GM20000 (cell line): Measurements from ENCODE around the gene MLLT10.
"Not testable (repeated sequence)": the region's sequence is repeated elsewhere in the genome, so short reads cannot be mapped to it uniquely, and the experiment has no call there.

Source experiments
- DNase-seq: peaks from one replicate; pipeline ENCODE4 v3.0.0; 2012; ENCODE audit warnings: low spot score
- TF ChIP-seq, protein P1 (sequence below): IDR thresholded peaks from 2 replicates; pipeline ENCODE4 v1.5.1; 2012; ENCODE audit warnings: mild to moderate bottlenecking, control low read depth; ENCODE audit errors: extremely low read depth, missing control alignments

Gene MLLT10

DNA sequence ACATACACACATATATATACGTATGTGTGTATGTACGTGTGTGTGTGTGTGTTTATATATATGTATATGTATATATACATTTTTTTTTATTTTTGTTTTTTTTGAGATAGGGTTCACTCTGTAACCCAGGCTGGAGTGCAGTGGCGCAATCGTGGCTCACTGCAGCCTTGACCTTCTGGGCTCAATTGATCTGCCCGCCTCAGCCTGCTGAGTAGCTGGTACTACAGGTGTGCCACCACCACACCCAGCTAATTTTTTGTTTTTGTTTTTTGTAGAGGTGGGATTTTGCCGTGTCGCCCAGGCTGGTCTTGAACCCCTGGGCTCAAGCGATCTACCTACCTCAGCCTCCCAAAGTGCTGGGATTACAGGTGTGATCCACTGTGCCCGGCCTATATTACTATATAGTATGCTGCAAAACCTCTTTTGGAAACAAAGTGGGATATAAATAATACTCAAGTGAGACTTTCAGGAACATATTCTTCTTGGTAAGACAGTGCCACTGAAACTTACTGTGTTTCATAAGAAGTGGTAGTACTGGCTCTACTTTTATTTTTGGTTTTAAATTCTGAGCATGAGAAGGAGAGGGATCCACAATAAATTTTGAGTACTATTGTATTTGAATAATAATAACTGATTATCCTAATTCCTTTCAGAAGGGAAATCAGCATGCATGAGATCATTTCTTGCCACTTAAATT, 51.0 kb downstream of the MLLT10 start:
- no peak for DNase-seq
- TF ChIP-seq, protein P1, sequence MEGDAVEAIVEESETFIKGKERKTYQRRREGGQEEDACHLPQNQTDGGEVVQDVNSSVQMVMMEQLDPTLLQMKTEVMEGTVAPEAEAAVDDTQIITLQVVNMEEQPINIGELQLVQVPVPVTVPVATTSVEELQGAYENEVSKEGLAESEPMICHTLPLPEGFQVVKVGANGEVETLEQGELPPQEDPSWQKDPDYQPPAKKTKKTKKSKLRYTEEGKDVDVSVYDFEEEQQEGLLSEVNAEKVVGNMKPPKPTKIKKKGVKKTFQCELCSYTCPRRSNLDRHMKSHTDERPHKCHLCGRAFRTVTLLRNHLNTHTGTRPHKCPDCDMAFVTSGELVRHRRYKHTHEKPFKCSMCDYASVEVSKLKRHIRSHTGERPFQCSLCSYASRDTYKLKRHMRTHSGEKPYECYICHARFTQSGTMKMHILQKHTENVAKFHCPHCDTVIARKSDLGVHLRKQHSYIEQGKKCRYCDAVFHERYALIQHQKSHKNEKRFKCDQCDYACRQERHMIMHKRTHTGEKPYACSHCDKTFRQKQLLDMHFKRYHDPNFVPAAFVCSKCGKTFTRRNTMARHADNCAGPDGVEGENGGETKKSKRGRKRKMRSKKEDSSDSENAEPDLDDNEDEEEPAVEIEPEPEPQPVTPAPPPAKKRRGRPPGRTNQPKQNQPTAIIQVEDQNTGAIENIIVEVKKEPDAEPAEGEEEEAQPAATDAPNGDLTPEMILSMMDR = no peak

DNA sequence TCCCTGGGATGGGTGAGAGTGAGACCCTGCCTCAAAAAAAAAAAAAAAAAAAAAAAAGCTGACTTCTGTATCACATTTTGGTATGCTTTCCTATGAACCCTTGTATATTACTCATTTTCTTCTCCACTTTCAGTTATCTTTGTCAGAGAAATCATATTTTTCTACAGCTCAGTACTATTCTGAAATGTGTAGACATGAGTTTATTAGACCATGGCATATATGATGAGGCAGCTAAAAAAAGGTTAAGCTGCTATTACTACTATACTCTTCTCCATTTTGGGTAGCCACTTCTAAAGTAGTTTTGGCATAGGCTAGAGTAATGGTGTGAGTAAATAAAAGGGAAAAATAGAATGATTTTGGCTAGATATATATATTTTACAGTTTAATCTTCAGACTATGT, 53.4 kb downstream of the MLLT10 start:
- TF ChIP-seq, protein P1 = no peak
- no peak for DNase-seq

DNA sequence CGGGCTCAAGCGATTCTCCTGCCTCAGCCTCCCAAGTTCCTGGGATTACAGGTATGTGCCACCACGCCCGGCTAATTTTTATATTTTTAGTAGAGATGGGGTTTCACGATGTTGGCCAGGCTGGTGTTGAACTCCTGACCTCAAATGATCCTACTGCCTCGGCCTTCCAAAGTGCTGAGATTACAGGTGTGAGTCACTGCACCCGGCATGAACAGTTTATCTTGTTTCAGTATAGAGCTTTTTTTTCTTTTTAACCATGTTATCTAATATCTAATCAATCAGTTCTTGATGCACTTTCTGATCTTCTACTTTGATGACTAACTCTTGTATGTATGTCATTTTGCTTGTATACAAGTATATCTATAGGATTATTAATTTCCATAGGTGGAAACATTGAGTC, 54.1 kb downstream of the MLLT10 start:
- not testable (repeated sequence) for DNase-seq

DNA sequence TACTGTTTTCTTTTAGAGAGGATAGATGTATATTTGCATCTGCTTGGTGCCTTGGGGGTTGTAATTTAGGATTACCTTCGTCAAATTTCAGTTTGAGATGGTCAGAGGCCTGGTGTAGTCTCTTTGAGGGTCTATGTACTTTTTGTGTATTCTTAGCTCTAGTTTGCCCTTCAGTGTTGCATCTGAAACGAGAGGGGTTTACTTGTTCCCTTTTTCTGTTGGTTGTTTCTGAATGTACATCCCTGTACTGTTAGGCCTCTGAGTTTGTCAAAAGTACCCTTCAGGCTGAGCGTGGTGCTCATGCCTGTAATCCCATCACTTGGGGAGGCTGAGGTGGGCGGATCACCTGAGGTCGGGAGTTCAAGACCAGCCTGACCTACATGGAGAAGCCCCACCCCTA, 60.0 kb downstream of the MLLT10 start:
- TF ChIP-seq, protein P1 = no peak
- no peak for DNase-seq

DNA sequence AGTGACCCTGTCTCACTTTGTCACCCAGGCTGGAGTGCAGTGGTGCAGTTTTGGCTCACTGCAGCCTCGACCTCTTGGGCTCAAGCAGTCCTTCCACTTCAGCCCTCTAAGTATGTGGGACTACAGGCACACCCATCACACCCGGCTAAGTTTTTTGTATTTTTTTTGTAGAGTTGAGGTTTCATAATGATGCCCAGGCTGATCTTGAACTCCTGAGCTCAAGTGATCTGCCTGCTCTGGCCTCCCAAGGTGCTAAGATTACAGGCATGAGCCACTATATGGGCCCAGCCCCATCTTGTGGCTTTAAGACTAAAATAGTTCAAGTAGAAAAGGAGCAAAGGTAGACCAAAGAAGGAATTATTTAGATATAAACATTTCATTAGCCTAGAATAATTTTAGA, 65.5 kb downstream of the MLLT10 start:
- TF ChIP-seq, protein P1 = no peak
- DNase-seq = no peak

DNA sequence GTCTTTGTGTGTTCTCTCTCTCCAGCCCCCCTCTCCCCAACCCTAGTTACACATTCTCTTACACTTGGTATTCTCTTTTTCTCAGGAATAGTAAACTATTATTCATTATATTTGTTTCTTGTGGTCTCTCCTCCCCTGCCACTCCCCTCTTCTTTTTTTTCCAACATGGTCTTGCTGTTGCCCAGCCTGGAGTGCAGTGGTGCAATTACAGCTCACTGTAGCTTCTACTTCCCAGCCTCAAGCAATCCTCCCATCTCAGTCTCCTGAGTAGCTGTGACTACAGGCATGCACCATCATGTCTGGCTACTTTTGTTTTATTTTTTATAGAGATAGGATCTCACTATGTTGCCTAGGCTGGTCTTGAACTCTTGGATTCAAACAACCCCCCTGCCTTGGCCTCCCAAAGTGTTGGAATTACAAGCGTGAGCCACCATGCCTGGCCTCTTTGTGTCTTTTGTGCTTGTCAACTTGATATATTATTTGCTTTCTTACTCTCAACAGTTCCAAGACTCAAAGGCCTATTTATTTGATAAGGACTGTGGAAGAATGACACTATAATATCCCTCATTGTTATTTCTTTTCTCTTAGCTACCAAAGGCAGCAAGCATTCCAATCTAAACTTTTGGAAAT, 66.9 kb downstream of the MLLT10 start:
- DNase-seq = no peak
- TF ChIP-seq, protein P1 = no peak

DNA sequence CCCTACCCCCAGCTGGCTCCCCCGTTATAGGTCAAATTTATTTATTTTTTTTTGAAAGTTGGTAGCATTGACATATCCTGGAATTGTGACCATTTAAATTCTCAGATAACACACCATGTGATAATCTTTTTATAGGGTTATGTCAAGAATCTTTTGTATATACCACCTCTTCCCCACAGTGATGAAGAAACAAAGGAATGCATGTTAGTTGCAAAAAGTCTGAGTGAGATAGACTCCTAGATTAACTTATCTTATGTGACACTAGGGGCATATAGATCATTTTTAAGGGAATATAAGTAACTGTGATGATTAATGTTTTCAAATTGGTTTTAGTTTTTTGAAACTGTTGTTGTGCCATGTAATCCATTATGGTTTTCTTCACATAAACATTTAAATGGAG, 68.3 kb downstream of the MLLT10 start:
- TF ChIP-seq, protein P1 = no peak
- DNase-seq = no peak

DNA sequence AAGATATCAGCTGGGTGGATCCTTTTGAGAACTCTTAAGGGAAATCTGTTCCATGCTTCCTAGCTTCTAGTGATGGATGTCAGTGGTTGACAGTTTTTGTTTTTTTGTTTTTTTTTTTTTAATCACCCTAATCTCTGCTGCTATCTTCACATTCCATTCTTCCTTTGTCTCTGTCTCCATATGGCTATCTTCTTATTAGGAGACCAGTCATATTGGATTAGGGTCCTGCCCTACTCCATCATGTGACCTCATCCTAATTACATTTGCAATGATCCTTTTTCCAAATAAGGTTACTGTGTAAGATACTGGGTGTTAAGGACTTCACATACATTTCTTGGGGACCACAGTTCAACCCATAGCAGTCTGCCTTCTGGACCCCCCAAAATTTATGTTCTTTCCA, 69.7 kb downstream of the MLLT10 start:
- TF ChIP-seq, protein P1 = no peak
- DNase-seq = no peak
